ENCODE measurements around the gene STAT5B. TPM values are rescaled to one million over a fixed set of nuclear protein-coding genes. Genes with fewer than 3 reads are reported as not detected.
"Not testable (repeated sequence)": the region's sequence is repeated elsewhere in the genome, so short reads cannot be mapped to it uniquely, and the experiment has no call there.

Gene STAT5B
- total RNA-seq, 1 experiment from 2014 or later = 102 TPM

DNA sequence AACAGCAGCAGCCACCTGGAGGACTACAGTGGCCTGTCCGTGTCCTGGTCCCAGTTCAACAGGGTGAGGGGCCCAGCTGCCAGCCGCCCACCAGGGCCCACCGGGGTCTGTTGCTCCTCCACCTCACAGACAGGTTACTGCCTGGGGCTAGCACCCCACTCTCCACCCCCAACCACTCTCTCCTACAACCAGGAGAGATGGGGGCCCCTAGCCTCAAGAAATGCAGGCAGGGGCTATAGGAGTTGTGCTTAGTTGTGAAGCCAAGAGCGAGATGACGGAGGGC is 30.1 kb upstream of the STAT5B start:
- ChIA-PET CTCF (no interaction called here), POLR2A (interaction anchor here (0.6 kb wide), 1 partner anchor 47 kb away, joined by 3 read pairs; no protein-coding TSS in a partner anchor)
- Histone ChIP-seq H3K27me3 (ENCODE audit: control insufficient read depth, insufficient read depth, low read length) (no peaks in the 10 kb centered on the region), H3K9me3 (ENCODE audit: control insufficient read depth, insufficient read depth, low read depth, low read length) (no peaks in the 10 kb centered on the region), H3K36me3 (ENCODE audit: control insufficient read depth, insufficient read depth, low read length) (no peaks in the 10 kb centered on the region), H3K4me3 (ENCODE audit: low read depth in 2 of 2, low read length in 2 of 2) (no peak overlapping the region), H3K4me1 (ENCODE audit: control insufficient read depth, insufficient read depth, low read length) (peaks cover 3% of the 10 kb centered on the region), H3K27ac (ENCODE audit: low read length) (no peak overlapping the region)
- intact Hi-C loops (cut with micrococcal nuclease; ENCODE audit: unreplicated experiment) (no loop called here), in situ Hi-C loops (cut with HindIII; ENCODE audit: low pct_unique_long_range_greater_than_20kb, low sequenced_read_pairs) (no loop called here)
- TF ChIP-seq POLR2AphosphoS5 (IDR thresholded peaks at IDR 0.05; ENCODE audit: low read depth, low read length) (no peak), TCF7L2 (IDR thresholded peaks at IDR 0.05; ENCODE audit: low read depth, low read length) (no peak), SIN3A (IDR thresholded peaks at IDR 0.05; ENCODE audit: borderline replicate concordance, insufficient read depth, low read depth, low read length) (no peak)
- TF ChIP-seq, protein P1, sequence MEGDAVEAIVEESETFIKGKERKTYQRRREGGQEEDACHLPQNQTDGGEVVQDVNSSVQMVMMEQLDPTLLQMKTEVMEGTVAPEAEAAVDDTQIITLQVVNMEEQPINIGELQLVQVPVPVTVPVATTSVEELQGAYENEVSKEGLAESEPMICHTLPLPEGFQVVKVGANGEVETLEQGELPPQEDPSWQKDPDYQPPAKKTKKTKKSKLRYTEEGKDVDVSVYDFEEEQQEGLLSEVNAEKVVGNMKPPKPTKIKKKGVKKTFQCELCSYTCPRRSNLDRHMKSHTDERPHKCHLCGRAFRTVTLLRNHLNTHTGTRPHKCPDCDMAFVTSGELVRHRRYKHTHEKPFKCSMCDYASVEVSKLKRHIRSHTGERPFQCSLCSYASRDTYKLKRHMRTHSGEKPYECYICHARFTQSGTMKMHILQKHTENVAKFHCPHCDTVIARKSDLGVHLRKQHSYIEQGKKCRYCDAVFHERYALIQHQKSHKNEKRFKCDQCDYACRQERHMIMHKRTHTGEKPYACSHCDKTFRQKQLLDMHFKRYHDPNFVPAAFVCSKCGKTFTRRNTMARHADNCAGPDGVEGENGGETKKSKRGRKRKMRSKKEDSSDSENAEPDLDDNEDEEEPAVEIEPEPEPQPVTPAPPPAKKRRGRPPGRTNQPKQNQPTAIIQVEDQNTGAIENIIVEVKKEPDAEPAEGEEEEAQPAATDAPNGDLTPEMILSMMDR (IDR thresholded peaks at IDR 0.05) = no peak
- TF ChIP-seq, protein P2, sequence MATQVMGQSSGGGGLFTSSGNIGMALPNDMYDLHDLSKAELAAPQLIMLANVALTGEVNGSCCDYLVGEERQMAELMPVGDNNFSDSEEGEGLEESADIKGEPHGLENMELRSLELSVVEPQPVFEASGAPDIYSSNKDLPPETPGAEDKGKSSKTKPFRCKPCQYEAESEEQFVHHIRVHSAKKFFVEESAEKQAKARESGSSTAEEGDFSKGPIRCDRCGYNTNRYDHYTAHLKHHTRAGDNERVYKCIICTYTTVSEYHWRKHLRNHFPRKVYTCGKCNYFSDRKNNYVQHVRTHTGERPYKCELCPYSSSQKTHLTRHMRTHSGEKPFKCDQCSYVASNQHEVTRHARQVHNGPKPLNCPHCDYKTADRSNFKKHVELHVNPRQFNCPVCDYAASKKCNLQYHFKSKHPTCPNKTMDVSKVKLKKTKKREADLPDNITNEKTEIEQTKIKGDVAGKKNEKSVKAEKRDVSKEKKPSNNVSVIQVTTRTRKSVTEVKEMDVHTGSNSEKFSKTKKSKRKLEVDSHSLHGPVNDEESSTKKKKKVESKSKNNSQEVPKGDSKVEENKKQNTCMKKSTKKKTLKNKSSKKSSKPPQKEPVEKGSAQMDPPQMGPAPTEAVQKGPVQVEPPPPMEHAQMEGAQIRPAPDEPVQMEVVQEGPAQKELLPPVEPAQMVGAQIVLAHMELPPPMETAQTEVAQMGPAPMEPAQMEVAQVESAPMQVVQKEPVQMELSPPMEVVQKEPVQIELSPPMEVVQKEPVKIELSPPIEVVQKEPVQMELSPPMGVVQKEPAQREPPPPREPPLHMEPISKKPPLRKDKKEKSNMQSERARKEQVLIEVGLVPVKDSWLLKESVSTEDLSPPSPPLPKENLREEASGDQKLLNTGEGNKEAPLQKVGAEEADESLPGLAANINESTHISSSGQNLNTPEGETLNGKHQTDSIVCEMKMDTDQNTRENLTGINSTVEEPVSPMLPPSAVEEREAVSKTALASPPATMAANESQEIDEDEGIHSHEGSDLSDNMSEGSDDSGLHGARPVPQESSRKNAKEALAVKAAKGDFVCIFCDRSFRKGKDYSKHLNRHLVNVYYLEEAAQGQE (IDR thresholded peaks at IDR 0.05; ENCODE audit: insufficient read depth in 1 of 2, low read depth in 2 of 2, low read length in 1 of 2) = no peak
- DNase-seq (ENCODE audit: low read depth, low spot score) (no peak), ATAC-seq (no peak)
- BruUV-seq (replicated peaks) = no TSS peak

DNA sequence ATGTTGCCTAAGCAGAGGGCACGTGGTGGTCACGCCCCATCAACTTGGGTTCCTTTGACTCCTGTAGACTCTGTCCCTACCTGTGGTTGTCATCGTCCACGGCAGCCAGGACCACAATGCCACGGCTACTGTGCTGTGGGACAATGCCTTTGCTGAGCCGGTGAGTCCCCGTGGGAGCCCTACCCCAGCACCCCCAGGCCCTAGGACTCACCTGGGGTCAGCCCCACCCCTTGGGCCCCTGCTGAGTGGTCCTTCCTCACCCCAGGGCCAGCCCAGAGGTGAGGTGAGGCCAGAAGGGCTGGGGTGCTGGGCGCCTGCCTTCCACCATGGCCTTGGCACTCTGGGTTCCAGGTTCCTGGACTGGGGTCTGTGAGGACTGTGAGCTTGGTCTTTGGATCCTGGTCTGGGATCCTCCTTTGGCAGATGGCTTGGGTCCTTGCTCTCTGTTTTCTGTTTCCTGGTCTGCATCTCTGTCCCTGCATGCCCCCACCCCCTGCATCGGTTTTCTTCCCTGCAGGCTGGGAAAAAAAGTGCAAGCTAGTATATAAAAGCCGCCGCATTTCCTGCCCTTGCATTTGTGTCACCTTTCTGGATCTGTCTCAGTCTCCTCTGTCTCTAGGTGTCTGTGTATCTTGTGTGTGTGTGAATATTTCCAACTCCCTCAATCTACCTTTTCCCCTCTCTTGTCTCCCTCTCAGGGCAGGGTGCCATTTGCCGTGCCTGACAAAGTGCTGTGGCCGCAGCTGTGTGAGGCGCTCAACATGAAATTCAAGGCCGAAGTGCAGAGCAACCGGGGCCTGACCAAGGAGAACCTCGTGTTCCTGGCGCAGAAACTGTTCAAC is 29.6 kb upstream of the STAT5B start:
- CTCF ChIA-PET = no interaction called here

DNA sequence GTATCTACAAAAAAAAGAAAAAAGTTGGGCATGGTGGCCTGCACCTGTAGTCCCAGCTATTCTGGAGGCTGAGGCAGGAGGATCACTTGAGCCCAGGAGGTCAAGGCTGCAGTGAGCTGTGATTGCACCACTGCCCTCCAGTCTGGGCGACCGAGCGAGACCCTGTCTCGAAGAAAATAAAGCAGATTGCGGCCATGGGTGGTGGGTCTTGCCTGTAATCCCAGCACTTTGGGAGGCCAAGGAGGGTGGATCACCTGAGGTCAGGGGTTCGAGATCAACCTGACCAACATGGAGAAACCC is 28.8 kb upstream of the STAT5B start:
- H3K27me3 ChIP-seq (ENCODE audit: control insufficient read depth, insufficient read depth, low read length); H3K9me3 ChIP-seq (ENCODE audit: control insufficient read depth, insufficient read depth, low read depth, low read length); intact Hi-C loops (cut with micrococcal nuclease; ENCODE audit: unreplicated experiment); H3K36me3 ChIP-seq (ENCODE audit: control insufficient read depth, insufficient read depth, low read length); BruUV-seq (replicated peaks); POLR2A ChIA-PET; CTCF ChIA-PET; DNase-seq (ENCODE audit: low read depth, low spot score); H3K4me3 ChIP-seq (ENCODE audit: low read depth in 2 of 2, low read length in 2 of 2); H3K27ac ChIP-seq (ENCODE audit: low read length); ATAC-seq; in situ Hi-C loops (cut with HindIII; ENCODE audit: low pct_unique_long_range_greater_than_20kb, low sequenced_read_pairs); H3K4me1 ChIP-seq (ENCODE audit: control insufficient read depth, insufficient read depth, low read length): not testable (repeated sequence)

More for the DNA sequence above, 29.6 kb upstream of the STAT5B start:
- intact Hi-C loops (cut with micrococcal nuclease; ENCODE audit: unreplicated experiment) (no loop called here), in situ Hi-C loops (cut with HindIII; ENCODE audit: low pct_unique_long_range_greater_than_20kb, low sequenced_read_pairs) (no loop called here)
- H3K27me3 ChIP-seq (ENCODE audit: control insufficient read depth, insufficient read depth, low read length) = no peaks in the 10 kb centered on the region
- H3K4me3 ChIP-seq (ENCODE audit: low read depth in 2 of 2, low read length in 2 of 2) = no peak overlapping the region
- ATAC-seq (no peak), DNase-seq (ENCODE audit: low read depth, low spot score) (no peak)
- POLR2A ChIA-PET = interaction anchor here (0.6 kb wide), 1 partner anchor 47 kb away, joined by 3 read pairs; no protein-coding TSS in a partner anchor
- TF ChIP-seq TCF7L2 (IDR thresholded peaks at IDR 0.05; ENCODE audit: low read depth, low read length) (no peak), POLR2AphosphoS5 (IDR thresholded peaks at IDR 0.05; ENCODE audit: low read depth, low read length) (no peak), SIN3A (IDR thresholded peaks at IDR 0.05; ENCODE audit: borderline replicate concordance, insufficient read depth, low read depth, low read length) (no peak)
- TF ChIP-seq, protein P1 (IDR thresholded peaks at IDR 0.05) = no peak
- TF ChIP-seq, protein P2 (IDR thresholded peaks at IDR 0.05; ENCODE audit: insufficient read depth in 1 of 2, low read depth in 2 of 2, low read length in 1 of 2) = no peak
- BruUV-seq (replicated peaks) = no TSS peak
- no peak overlapping the region for H3K27ac ChIP-seq (ENCODE audit: low read length)
- H3K36me3 ChIP-seq (ENCODE audit: control insufficient read depth, insufficient read depth, low read length) = no peaks in the 10 kb centered on the region
- H3K9me3 ChIP-seq (ENCODE audit: control insufficient read depth, insufficient read depth, low read depth, low read length) = no peaks in the 10 kb centered on the region
- H3K4me1 ChIP-seq (ENCODE audit: control insufficient read depth, insufficient read depth, low read length) = no peaks in the 10 kb centered on the region; the same call in 1 of the 2 replicates
